Measurements from ENCODE around the gene GAB2. TPM values are rescaled to one million over a fixed set of nuclear protein-coding genes. Genes with fewer than 3 reads are reported as not detected.

Gene GAB2
- total RNA-seq, 1 experiment from 2014 or later: 3.3 TPM

DNA sequence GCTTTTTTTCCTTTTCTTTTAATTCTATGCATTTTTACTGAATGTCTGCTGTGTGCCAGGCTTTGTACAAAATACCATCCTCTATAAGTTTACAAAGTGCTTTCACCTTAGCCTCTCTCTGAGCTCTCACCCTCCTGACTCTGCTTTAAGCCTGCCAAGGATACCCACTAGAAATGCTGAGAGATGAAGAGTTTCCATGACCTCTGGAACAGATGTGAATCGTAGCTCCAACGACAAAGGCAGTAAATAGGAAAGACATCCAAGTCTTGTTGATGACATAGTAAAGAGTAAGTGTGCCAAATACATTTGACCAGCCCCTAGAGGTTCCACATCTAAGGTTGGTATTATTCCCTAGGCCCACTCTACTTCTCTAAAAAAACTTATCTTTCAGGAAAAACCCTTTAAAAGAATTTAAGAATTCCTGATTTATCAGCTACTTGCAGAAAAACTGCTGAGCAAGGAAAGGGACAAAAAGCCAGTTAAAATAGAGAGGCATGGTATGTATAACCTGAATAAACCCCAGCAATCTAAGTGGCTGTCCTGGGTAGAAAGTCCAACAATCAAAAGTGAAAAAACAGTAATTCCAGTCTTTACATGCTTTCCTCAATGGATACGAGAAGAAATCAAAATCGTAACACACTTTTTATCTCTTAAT is 45.4 kb downstream of the GAB2 start:
- H3K27ac Mint-ChIP-seq: peak overlapping the region in 1 of 3 experiments; percentile 7; a peak in 1 of 7 replicates
- H3K4me1 Mint-ChIP-seq: peaks cover 16 to 18% of the 10 kb centered on the region in 2 experiments
- Histone ChIP-seq H3K23me2 (ENCODE audit: insufficient read length, low read depth, low read length, poor library complexity, severe bottlenecking) (no peaks in the 10 kb centered on the region), H3K56ac (ENCODE audit: insufficient read length, low read depth, low read length) (no peak overlapping the region), H4K20me1 (ENCODE audit: control insufficient read depth, insufficient read depth, insufficient read length) (no peaks in the 10 kb centered on the region), H2BK20ac (ENCODE audit: low read depth, low read length, poor library complexity, severe bottlenecking) (no peak overlapping the region), H3K4me2 (ENCODE audit: insufficient read depth, insufficient read length, low read length) (no peak overlapping the region), H2AFZ (ENCODE audit: low read length) (no peak overlapping the region), H3K4ac (ENCODE audit: low read depth, low read length) (no peak overlapping the region), H2BK5ac (ENCODE audit: insufficient read length, low read length) (no peak overlapping the region), H3K4me1 (ENCODE audit: insufficient read depth, low read length) (no peaks in the 10 kb centered on the region), H3T11ph (ENCODE audit: low read length) (no peak overlapping the region), H3K23ac (ENCODE audit: insufficient read length, low read depth, low read length) (no peak overlapping the region), H3K79me2 (ENCODE audit: insufficient read depth, low read length) (no peaks in the 10 kb centered on the region), H3K27ac (ENCODE audit: insufficient read length, low read depth, low read length) (no peak overlapping the region), H2AK5ac (ENCODE audit: insufficient read length, low read length) (no peak overlapping the region), H2BK120ac (ENCODE audit: low read depth, low read length, poor library complexity, severe bottlenecking) (no peak overlapping the region), H3K14ac (ENCODE audit: insufficient read depth, low read length) (no peak overlapping the region), H3K27me3 (ENCODE audit: insufficient read depth, low read length) (no peaks in the 10 kb centered on the region), H4K5ac (ENCODE audit: insufficient read length, low read depth, low read length) (no peak overlapping the region), H2BK15ac (ENCODE audit: low read depth, low read length) (no peak overlapping the region), H3K18ac (ENCODE audit: insufficient read length, low read depth, low read length) (no peak overlapping the region), H2BK12ac (ENCODE audit: insufficient read length, low read depth, low read length) (no peak overlapping the region), H3K9me3 (ENCODE audit: control insufficient read depth, low read depth, low read length) (no peaks in the 10 kb centered on the region), H4K91ac (ENCODE audit: insufficient read length, low read depth, low read length) (no peak overlapping the region), H3K9ac (ENCODE audit: extremely low read depth, insufficient read length, low read length) (no peak overlapping the region), H4K8ac (replicated peaks; ENCODE audit: insufficient read length, low read depth, low read length) (no peak overlapping the region), H3K79me1 (ENCODE audit: insufficient read depth, low read depth, low read length, poor library complexity, severe bottlenecking) (no peaks in the 10 kb centered on the region)
- 0 out of 7 replicates have a peak, but pooled peaks cover 0 to 1% (median 0%) of the 10 kb centered on the region in 3 experiments for H3K36me3 Mint-ChIP-seq (ENCODE audit: insufficient read depth in 1 of 3, low read depth in 3 of 3)
- no peak overlapping the region for H3K4me3 Mint-ChIP-seq
- TF ChIP-seq, protein P1, sequence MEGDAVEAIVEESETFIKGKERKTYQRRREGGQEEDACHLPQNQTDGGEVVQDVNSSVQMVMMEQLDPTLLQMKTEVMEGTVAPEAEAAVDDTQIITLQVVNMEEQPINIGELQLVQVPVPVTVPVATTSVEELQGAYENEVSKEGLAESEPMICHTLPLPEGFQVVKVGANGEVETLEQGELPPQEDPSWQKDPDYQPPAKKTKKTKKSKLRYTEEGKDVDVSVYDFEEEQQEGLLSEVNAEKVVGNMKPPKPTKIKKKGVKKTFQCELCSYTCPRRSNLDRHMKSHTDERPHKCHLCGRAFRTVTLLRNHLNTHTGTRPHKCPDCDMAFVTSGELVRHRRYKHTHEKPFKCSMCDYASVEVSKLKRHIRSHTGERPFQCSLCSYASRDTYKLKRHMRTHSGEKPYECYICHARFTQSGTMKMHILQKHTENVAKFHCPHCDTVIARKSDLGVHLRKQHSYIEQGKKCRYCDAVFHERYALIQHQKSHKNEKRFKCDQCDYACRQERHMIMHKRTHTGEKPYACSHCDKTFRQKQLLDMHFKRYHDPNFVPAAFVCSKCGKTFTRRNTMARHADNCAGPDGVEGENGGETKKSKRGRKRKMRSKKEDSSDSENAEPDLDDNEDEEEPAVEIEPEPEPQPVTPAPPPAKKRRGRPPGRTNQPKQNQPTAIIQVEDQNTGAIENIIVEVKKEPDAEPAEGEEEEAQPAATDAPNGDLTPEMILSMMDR (conservative IDR thresholded peaks at IDR 0.05): no peak
- 100% methylated on average over 2 of the region's 4 CpGs for WGBS (ENCODE audit: extremely low coverage, insufficient read length, low lambda C conversion rate)
- no peak for DNase-seq
- H3K9me3 Mint-ChIP-seq: 0 out of 5 replicates have a peak, but pooled peaks cover 0 to 4% of the 10 kb centered on the region in 2 experiments
- peaks cover 1% of the 10 kb centered on the region; the same call in 1 of the 2 replicates for H3K27me3 Mint-ChIP-seq (ENCODE audit: low read depth)

Measured in H9 (cell line).